ENCODE results near the gene GTF2A1.

GTF2A1 gene

DNA sequence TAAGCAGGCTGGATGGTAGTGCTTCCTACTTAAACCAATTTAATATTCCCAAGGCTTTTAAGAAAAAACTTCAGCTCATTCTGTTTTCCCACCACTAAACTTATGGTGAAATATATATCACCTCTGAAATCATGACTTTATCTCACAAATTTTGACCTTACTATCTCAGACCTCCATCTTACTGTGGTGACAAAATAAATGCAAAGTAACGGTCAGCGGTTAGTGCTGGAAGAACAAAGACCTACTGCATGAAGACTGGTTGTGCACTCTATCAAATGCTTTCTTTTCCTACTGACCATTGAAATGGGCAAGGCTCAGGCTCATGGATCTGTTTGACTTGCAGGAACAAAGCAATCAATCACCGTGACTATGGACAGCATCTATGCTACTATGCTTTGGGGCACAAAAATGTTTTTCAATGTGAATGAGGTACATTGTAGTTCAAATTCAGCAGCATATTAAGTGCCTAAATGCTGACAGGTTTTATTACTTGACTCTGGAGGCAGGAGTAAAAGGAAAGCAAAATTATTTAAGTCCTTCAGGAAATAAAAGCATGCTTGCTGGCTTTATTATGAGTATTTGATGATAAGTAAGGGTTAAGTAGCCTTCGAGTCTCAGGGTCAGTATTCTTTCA, 43.1 kb upstream of the GTF2A1 start:
- TF ChIP-seq, protein P1, sequence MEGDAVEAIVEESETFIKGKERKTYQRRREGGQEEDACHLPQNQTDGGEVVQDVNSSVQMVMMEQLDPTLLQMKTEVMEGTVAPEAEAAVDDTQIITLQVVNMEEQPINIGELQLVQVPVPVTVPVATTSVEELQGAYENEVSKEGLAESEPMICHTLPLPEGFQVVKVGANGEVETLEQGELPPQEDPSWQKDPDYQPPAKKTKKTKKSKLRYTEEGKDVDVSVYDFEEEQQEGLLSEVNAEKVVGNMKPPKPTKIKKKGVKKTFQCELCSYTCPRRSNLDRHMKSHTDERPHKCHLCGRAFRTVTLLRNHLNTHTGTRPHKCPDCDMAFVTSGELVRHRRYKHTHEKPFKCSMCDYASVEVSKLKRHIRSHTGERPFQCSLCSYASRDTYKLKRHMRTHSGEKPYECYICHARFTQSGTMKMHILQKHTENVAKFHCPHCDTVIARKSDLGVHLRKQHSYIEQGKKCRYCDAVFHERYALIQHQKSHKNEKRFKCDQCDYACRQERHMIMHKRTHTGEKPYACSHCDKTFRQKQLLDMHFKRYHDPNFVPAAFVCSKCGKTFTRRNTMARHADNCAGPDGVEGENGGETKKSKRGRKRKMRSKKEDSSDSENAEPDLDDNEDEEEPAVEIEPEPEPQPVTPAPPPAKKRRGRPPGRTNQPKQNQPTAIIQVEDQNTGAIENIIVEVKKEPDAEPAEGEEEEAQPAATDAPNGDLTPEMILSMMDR (IDR thresholded peaks at IDR 0.05; ENCODE audit: borderline replicate concordance, insufficient read depth, low read depth, low read length) = no peak
- no peak overlapping the region for H3K4me3 ChIP-seq (ENCODE audit: low read depth, low read length)

DNA sequence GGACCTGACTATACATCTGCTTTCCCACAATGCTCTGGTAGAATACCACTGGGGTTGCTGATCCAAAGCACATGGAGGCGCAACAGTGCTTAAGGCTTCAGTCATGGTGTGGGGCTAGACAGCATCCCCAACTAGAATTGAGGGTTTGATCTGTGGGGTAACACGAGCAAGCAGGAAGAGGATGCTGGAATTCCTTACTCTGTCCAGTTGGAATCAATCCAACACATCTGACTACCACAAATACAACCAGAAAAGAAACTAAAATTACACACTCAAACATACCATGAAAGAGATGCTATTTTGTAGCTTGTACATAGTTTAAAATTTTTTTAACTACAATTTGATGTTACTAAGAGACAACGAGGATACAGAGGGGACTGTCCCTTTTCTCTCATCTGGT, 40.4 kb upstream of the GTF2A1 start:
- TF ChIP-seq, protein P1 (IDR thresholded peaks at IDR 0.05; ENCODE audit: borderline replicate concordance, insufficient read depth, low read depth, low read length) = no peak

DNA sequence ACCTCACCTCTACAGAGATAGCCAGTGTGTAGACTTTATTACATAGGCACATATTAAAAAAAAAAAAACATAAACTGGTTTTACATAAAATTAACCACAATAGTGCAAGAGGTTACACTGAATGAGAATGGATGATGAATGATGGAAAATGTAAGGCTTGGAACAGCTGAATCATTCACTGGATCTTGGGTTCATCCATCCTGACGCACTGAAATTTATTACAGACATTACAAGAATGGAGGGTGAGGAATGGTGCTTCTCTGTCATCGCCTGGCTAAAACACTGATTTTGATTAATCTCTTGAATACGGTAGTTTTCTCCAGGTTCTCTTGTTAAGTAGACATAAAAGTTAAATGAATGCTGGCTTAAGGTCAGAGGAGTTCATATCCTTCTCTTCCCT, 40.0 kb upstream of the GTF2A1 start:
- TF ChIP-seq, protein P1 (IDR thresholded peaks at IDR 0.05; ENCODE audit: borderline replicate concordance, insufficient read depth, low read depth, low read length) = no peak
- H3K4me3 ChIP-seq (ENCODE audit: low read depth, low read length) = no peak overlapping the region

More for the DNA sequence above, 40.4 kb upstream of the GTF2A1 start:
- no peak overlapping the region for H3K4me3 ChIP-seq (ENCODE audit: low read depth, low read length)

DNA sequence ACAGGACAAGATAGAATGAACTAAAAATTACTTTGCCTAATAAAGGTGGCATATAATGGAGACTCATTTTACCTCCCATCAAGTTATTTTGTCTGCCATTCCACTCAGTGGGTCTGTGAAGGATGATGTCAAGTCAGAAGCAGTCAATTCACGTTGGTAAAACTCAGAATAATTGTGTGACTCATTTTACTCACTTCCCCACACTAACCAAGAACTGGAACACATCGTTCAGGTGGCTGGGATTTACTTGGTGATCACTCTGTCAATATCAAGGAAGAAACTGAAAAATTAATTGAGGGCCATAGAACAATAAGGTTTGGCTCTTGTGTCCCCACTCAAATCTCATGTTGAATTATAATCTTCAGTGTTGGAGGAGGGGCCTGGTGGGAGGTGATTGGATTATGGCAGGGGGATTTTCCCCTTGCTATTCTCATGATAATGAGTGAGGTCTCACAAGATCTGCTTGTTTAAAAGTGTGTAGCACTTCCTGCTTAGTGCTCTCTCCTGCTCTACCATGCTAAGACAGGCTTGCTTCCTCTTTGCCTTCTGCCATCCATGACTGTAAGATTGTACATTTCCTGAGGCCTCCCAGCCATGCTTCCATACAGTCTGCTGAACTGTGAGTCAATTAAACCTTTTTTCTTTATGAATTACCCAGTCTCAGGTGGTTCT, 35.7 kb upstream of the GTF2A1 start:
- H3K4me3 ChIP-seq (ENCODE audit: low read depth, low read length) = no peak overlapping the region
- TF ChIP-seq, protein P1 (IDR thresholded peaks at IDR 0.05; ENCODE audit: borderline replicate concordance, insufficient read depth, low read depth, low read length) = no peak

DNA sequence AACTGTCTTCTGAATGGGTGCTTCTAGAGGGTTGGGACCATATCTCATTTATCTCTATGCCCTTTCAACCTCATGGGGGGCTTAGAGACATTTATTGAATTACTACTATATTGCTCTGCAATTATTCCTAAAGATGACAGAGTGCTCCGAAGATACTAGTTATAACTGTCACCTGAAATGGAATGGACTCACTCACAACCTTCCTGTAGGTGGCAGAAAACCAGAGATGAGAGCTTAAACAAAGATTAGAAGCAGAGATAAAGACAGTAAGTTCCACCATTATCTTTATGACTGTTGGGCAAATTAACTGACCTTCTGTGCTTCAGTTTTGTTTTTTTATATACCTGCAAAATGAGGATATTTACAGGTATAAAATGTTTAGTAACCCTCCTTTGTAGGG, 31.5 kb upstream of the GTF2A1 start:
- no peak overlapping the region for H3K4me3 ChIP-seq (ENCODE audit: low read depth, low read length)
- TF ChIP-seq, protein P1 (IDR thresholded peaks at IDR 0.05; ENCODE audit: borderline replicate concordance, insufficient read depth, low read depth, low read length) = no peak

DNA sequence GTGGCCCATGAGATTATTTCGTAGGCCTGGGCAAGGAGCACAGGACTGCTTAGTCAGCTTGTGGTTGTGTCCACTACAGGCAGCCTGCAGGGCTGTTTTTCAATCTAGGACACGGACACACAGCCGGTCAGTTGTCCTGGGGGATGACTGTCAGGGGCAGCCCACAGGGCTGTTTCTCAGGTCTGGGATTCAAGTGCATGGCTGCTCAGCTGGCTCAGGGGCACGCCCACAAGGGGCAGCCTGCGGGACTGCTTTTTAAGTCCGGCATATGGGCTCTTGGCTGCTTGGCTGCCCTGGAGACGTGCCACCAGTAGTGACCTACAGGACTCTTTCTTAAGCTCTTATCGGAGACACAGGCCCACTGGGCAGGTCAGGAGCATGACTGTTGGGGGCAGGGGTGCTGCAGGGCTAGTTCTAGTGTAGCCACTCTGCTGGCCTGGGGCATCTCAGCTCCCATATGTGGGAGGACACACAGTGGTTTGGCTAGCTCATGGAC, 26.6 kb upstream of the GTF2A1 start:
- no peak overlapping the region for H3K4me3 ChIP-seq (ENCODE audit: low read depth, low read length)
- TF ChIP-seq, protein P1 (IDR thresholded peaks at IDR 0.05; ENCODE audit: borderline replicate concordance, insufficient read depth, low read depth, low read length) = no peak
